ENCODE data around the gene P3H4.

DNA sequence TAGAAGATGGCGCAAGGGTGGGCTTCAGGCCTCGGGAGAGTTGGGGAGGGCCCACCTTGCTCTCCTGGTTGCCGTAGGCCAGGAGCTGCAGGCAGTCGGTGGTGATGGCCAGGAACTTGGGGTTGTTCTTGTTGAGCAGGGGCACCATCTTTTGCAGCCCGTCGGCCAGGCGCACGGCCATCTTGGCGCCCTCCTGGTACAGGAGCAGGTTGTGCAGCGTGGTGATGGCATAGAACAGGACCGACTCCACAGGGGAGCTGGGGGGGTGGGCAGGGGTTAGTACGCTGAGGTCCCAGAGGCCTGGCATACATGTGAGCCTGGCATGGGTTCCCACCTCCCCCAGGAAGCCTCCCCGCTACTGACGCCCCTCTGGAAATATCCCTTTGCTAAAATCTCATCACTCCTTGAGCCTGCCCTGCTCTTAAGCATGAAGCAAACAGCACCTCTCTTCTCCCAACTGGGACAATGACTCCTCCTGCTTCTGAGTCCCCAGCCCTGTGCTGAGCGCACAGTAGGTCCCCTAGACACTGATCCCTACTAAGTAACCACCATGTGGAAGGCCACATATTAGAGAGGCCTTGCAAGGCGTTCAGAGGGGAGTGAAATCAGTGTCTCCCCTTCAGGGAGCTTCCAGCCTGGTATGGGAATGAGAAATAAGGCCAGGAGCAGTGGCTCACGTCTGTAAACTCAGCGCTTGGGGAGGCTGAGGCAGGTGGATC, 44.3 kb downstream of the P3H4 start:
- no peak for TF ChIP-seq CTCF (IDR thresholded peaks at IDR 0.05; ENCODE audit: low read length)
- no peak for TF ChIP-seq EZH2phosphoT487 (IDR thresholded peaks at IDR 0.05; ENCODE audit: low read length)
- no peak for TF ChIP-seq EZH2 (optimal IDR thresholded peaks at IDR 0.05; ENCODE audit: low read depth, low read length)
